Hepatocyte (in vitro differentiated cells): ENCODE measurements around the gene ACTR1A.

Experiments
- CTCF ChIP-seq: fragments of 200-600 bp; sonication (generic); IDR thresholded peaks from 2 replicates; pipeline ENCODE4 v1.5.1; 2016; ENCODE audit warnings: antibody characterized with exemption, mild to moderate bottlenecking; ENCODE audit not compliant: poor library complexity
- EZH2 ChIP-seq: fragments of 200-600 bp; sonication (generic); IDR thresholded peaks from 2 replicates; pipeline ENCODE4 v1.6.1; 2016; ENCODE audit warnings: antibody characterized with exemption, mild to moderate bottlenecking, borderline replicate concordance
- EZH2phosphoT487 ChIP-seq: fragments of 200-600 bp; sonication (generic); IDR thresholded peaks from one replicate; pipeline ENCODE4 v1.6.1; 2018; ENCODE audit warnings: antibody characterized with exemption, mild to moderate bottlenecking, low read depth, moderate library complexity; ENCODE audit not compliant: unreplicated experiment, severe bottlenecking

DNA sequence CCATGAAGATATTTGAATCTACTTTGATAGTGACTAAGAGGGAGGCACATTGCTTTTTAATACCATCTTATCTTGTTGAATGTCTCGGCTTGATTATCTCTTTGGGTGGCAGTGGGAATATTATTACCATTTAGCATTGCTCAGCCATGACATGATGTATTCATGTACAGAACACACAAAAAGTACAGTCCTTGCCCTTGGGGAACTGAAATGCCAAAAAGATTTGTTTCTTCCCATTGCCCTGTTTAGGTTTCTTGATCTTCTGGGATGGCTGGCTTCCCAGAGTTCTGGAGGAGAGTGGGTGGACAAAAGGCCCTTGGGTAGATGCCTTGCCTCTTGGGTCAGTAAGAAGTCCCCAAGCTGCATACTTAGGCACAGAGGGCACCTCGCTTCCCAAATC is 25.0 kb upstream of the ACTR1A start:
- TF ChIP-seq CTCF, result no peak
- TF ChIP-seq EZH2, result no peak
- no peak for TF ChIP-seq EZH2phosphoT487
